22Rv1 (cell line): Measurements from ENCODE around the gene SH3D19.

ENCODE experiments used
- CTCF ChIP-seq: fragments of 450-650 bp; IDR thresholded peaks from 2 replicates; pipeline ENCODE4 v1.5.1; 2017; ENCODE audit warnings: mild to moderate bottlenecking
- ZFX ChIP-seq: fragments of 450-650 bp; IDR thresholded peaks from 2 replicates; pipeline ENCODE4 v1.6.1; 2017; ENCODE audit warnings: antibody characterized with exemption, borderline replicate concordance

GRCh38 chr4:151228189-151229119 lies 97.0 kb downstream of the SH3D19 start:
- no peak for TF ChIP-seq CTCF
- TF ChIP-seq ZFX: no peak
